SJSA1 (cell line): Measurements from ENCODE around the gene PLCL2. TPM values are rescaled to one million over a fixed set of nuclear protein-coding genes. Genes with fewer than 3 reads are reported as not detected.
A peak's percentile ranks its signal among the peaks of the same experiment; 100 is the strongest.

Experiments
- DNase-seq, 2 experiments: peaks; one replicate each; pipeline ENCODE4 v3.0.0-alpha.2; 2015 to 2020; ENCODE audit warnings: low spot score in 2 of 2, low read depth in 1 of 2
- H3K27ac ChIP-seq: fragments of 250-450 bp; sonication (Bioruptor Pico); 2 replicates; pipeline ENCODE4 v1.5.1; 2020; ENCODE audit warnings: mild to moderate bottlenecking, moderate library complexity
- H3K27me3 ChIP-seq: fragments of 250-450 bp; sonication (Bioruptor Pico); replicated peaks from 2 replicates; pipeline ENCODE4 v1.5.1; 2020; ENCODE audit warnings: mild to moderate bottlenecking, moderate library complexity
- H3K36me3 ChIP-seq: fragments of 250-450 bp; sonication (Bioruptor Pico); 2 replicates; pipeline ENCODE4 v1.5.1; 2020; ENCODE audit warnings: mild to moderate bottlenecking
- H3K4me1 ChIP-seq: fragments of 250-450 bp; sonication (Bioruptor Pico); replicated peaks from 2 replicates; pipeline ENCODE4 v1.6.1; 2021; ENCODE audit warnings: mild to moderate bottlenecking
- H3K4me3 ChIP-seq: fragments of 250-450 bp; sonication (Bioruptor Pico); 2 replicates; pipeline ENCODE4 v1.5.1; 2020; ENCODE audit warnings: mild to moderate bottlenecking
- H3K9me3 ChIP-seq: fragments of 250-450 bp; sonication (Bioruptor Pico); replicated peaks from 2 replicates; pipeline ENCODE4 v1.5.1; 2020; ENCODE audit warnings: mild to moderate bottlenecking
- total RNA-seq: library from RNA; depleted of rRNA; stranded (reverse); fragments of >200 nt; shearing (Covaris generic); gene quantifications from 2 replicates; pipeline ENCODE4 v1.2.3, GENCODE V29; 2014

Gene PLCL2
- total RNA-seq, 1 experiment from 2014 or later, result 9.3 TPM

DNA sequence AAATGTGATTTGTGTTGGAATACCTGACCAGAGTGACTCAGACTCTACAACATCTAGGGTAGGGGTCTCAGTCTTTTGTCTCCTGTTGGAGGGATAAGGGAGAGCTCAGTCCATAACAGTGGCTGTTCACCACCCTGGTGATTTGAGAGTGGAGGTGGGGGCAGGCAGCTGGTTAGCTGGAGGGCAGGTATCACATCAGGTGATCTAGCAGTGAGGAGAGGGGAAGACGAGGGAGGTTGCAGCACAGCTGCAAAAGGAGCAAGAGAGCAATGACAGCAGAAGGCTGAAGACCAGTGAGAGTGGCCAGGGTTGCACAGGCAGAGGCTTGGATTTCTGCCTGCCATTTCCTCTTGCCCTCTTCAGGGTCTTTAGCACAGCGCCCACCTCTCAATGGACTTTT is 38.4 kb downstream of the PLCL2 start:
- no peak for DNase-seq
- H3K27ac ChIP-seq, result no peak overlapping the region

DNA sequence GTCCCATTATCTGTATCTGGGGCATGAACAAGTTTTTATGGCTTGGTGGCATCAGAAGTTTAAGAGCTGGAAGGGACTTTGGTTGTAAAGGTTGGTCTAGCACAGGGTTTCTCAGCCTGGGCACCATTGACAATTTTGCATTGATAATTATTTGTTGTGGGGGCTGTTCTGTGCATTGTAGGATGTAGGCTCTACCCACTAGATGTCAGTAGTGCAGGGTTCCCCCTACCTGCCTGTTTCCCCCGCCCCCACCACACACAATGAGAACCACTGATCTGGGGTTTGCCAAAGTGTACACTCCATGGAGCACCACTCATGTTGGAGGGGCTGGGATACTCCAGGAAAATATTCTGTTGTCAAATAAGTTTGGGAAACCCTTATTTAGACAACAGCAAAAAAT is 42.7 kb downstream of the PLCL2 start:
- Histone ChIP-seq H3K9me3 (no peaks in the 10 kb centered on the region), H3K27me3 (no peaks in the 10 kb centered on the region), H3K36me3 (no peaks in the 10 kb centered on the region), H3K4me3 (no peak overlapping the region), H3K4me1 (peaks cover 16% of the 10 kb centered on the region), H3K27ac (no peak overlapping the region)
- DNase-seq, result no peak

More for the DNA sequence above, 38.4 kb downstream of the PLCL2 start:
- no peaks in the 10 kb centered on the region for H3K4me1 ChIP-seq
- no peaks in the 10 kb centered on the region for H3K27me3 ChIP-seq
- H3K9me3 ChIP-seq, result no peaks in the 10 kb centered on the region
- H3K36me3 ChIP-seq, result no peaks in the 10 kb centered on the region
- H3K4me3 ChIP-seq, result no peak overlapping the region

GRCh38 chr3:16928386-16929132 is 43.8 kb downstream of the PLCL2 start:
- Histone ChIP-seq H3K27ac (no peak overlapping the region), H3K4me3 (no peak overlapping the region), H3K27me3 (no peaks in the 10 kb centered on the region), H3K4me1 (peaks cover 16% of the 10 kb centered on the region), H3K9me3 (no peaks in the 10 kb centered on the region), H3K36me3 (no peaks in the 10 kb centered on the region)
- DNase-seq, result no peak

DNA sequence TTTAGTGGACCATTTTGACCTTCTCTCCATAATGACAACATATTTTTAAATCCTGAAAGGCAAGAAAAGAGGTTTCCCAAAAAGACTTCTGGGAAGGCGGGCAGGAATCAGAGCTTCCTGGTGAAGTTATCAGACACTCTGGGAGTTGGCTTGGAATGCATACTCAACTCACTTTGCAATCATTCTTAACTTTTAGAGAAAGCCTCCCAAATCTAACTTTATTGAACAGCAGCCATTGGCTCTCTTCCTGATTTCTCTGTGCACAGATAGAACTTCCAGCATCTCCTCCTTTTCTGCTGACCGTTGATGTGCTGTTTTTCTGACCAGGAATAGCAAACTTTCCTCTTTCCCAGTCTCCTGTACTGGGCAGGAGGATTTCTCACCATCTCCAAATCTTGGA is 44.6 kb downstream of the PLCL2 start:
- Histone ChIP-seq H3K36me3 (no peaks in the 10 kb centered on the region), H3K27ac (no peak overlapping the region), H3K4me3 (no peak overlapping the region), H3K4me1 (peaks cover 16% of the 10 kb centered on the region), H3K9me3 (no peaks in the 10 kb centered on the region), H3K27me3 (no peaks in the 10 kb centered on the region)
- DNase-seq, result no peak

DNA sequence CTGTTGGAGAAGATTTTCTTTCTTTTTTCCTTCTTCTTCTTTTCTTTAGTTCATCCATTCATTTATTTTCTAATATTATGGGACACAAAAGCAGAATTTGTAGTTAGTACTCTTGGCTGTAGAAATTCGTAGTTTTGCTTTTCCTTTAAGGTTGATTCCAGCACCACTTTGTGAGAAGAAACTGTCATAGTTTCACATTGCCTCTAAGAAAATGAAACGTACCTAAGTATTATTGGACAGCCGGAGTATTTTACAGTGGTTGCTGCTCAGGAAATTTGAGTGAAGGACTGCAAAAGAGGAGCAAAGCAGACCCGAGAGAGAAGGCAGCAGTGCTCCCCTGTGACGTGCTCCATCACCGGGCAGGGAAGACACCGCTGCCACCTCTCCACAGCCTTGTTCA is 48.1 kb downstream of the PLCL2 start:
- H3K4me1 ChIP-seq, result peaks cover 32% of the 10 kb centered on the region
- H3K9me3 ChIP-seq, result no peaks in the 10 kb centered on the region
- no peak overlapping the region for H3K27ac ChIP-seq
- H3K27me3 ChIP-seq, result no peaks in the 10 kb centered on the region
- no peak for DNase-seq
- H3K36me3 ChIP-seq, result no peaks in the 10 kb centered on the region
- no peak overlapping the region for H3K4me3 ChIP-seq

- no peaks in the 10 kb centered on the region for H3K27me3 ChIP-seq
- no peak for DNase-seq
- no peaks in the 10 kb centered on the region for H3K9me3 ChIP-seq
- H3K27ac ChIP-seq, result no peak overlapping the region
- H3K36me3 ChIP-seq, result no peaks in the 10 kb centered on the region
- H3K4me3 ChIP-seq, result no peak overlapping the region
- H3K4me1 ChIP-seq, result peaks cover 20% of the 10 kb centered on the region
Observed at GRCh38 chr3:16935781-16936180, 51.0 kb downstream of the PLCL2 start.

GRCh38 chr3:16936233-16936632 is 51.5 kb downstream of the PLCL2 start:
- H3K36me3 ChIP-seq, result no peaks in the 10 kb centered on the region
- peaks cover 17% of the 10 kb centered on the region for H3K4me1 ChIP-seq
- no peak overlapping the region for H3K4me3 ChIP-seq
- H3K27ac ChIP-seq, result no peak overlapping the region
- peak; percentile 66 to 72 for DNase-seq
- H3K9me3 ChIP-seq, result no peaks in the 10 kb centered on the region
- no peaks in the 10 kb centered on the region for H3K27me3 ChIP-seq

DNA sequence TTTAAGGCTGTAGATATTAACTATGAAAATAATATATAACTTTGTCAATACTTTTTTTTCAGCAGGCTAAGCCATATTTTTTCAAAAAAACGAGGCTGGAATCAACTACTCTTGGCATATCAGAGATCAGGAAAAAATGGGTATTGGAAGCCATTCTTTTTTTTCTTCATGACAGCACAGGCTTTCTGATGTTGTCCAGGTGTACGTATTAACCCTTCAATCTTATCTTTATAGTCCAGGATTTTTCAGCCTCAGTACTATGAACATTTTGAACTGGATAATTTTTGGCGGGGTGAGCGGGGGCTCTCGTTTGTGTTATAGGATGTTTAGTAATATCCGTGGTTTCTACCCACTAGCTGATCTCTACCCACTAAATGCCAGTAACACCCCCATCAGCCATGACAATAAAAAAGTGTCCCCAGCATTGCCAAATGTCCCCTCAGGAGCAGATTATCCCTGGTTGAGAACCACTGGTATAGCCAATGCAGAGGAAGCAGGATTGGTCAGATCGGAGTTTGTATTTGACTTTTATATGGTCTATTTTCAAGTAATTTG is 52.0 kb downstream of the PLCL2 start:
- Histone ChIP-seq H3K27ac (no peak overlapping the region), H3K4me1 (peaks cover 17% of the 10 kb centered on the region), H3K4me3 (no peak overlapping the region), H3K36me3 (no peaks in the 10 kb centered on the region), H3K9me3 (no peaks in the 10 kb centered on the region), H3K27me3 (no peaks in the 10 kb centered on the region)
- no peak for DNase-seq

- Histone ChIP-seq H3K4me1 (peaks cover 17% of the 10 kb centered on the region), H3K36me3 (no peaks in the 10 kb centered on the region), H3K27ac (no peak overlapping the region), H3K27me3 (no peaks in the 10 kb centered on the region), H3K4me3 (no peak overlapping the region), H3K9me3 (no peaks in the 10 kb centered on the region)
- no peak for DNase-seq
Observed at GRCh38 chr3:16937326-16937845, 52.6 kb downstream of the PLCL2 start.

- H3K4me3 ChIP-seq, result no peak overlapping the region
- peaks cover 11% of the 10 kb centered on the region for H3K4me1 ChIP-seq
- H3K36me3 ChIP-seq, result no peaks in the 10 kb centered on the region
- no peaks in the 10 kb centered on the region for H3K27me3 ChIP-seq
- H3K9me3 ChIP-seq, result no peaks in the 10 kb centered on the region
- DNase-seq, result no peak
- H3K27ac ChIP-seq, result no peak overlapping the region
Observed at GRCh38 chr3:16940769-16941700, 56.3 kb downstream of the PLCL2 start.

- Histone ChIP-seq H3K9me3 (no peaks in the 10 kb centered on the region), H3K4me1 (no peaks in the 10 kb centered on the region; the same call in 1 of the 2 replicates), H3K27me3 (no peaks in the 10 kb centered on the region), H3K27ac (no peak overlapping the region), H3K36me3 (no peaks in the 10 kb centered on the region), H3K4me3 (no peak overlapping the region)
- no peak for DNase-seq
Observed at GRCh38 chr3:16942955-16943354, 58.2 kb downstream of the PLCL2 start.

DNA sequence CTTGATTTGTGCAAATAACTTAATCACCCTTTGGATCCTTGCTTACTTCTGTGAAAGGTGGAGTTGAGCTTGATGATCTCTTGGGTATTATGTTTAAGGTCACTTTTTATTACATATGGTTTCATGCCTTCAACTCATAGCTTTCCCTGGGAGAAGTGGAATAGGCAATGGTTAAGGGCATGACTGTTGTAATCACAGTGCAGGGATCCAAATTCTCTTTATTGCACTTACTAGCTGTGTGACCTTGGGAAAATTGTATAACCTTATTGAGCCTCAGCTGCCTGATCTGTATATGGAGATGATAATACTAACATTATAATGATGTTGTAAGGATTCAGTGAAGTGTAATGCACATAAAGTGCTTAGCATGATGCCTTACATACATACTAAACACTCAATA is 59.1 kb downstream of the PLCL2 start:
- Histone ChIP-seq H3K4me3 (no peak overlapping the region), H3K9me3 (no peaks in the 10 kb centered on the region), H3K4me1 (no peaks in the 10 kb centered on the region; the same call in 1 of the 2 replicates), H3K27me3 (no peaks in the 10 kb centered on the region), H3K27ac (no peak overlapping the region), H3K36me3 (no peaks in the 10 kb centered on the region)
- DNase-seq, result no peak

GRCh38 chr3:16944356-16944755 is 59.6 kb downstream of the PLCL2 start:
- Histone ChIP-seq H3K4me1 (no peaks in the 10 kb centered on the region; the same call in 1 of the 2 replicates), H3K4me3 (no peak overlapping the region), H3K27ac (no peak overlapping the region), H3K27me3 (no peaks in the 10 kb centered on the region), H3K36me3 (no peaks in the 10 kb centered on the region), H3K9me3 (no peaks in the 10 kb centered on the region)
- no peak for DNase-seq

DNA sequence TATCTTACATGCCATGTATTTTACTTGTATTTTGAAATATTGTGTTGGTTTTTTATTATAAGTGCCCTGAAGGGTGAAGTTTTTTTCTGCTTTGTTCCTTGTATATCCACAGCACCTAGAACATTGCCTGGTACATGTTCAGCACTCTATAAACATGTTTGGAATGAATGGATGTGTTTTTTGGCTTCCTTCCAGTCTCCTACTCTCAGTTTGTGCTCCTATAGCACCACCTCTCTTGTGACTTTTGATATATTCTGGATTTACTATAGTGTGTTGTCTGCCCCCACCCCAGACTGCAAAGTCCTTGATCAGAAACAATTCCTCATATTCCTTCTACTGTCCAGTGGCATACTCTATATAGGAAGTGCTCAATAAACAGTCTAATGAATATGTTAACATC is 60.6 kb downstream of the PLCL2 start:
- no peak overlapping the region for H3K4me3 ChIP-seq
- DNase-seq, result peak in 1 of 2 experiments; percentile 9
- H3K36me3 ChIP-seq, result no peaks in the 10 kb centered on the region
- no peaks in the 10 kb centered on the region; the same call in 1 of the 2 replicates for H3K4me1 ChIP-seq
- no peaks in the 10 kb centered on the region for H3K9me3 ChIP-seq
- no peaks in the 10 kb centered on the region for H3K27me3 ChIP-seq
- H3K27ac ChIP-seq, result no peak overlapping the region
